ENCODE results near the gene SLIT3.

SLIT3 gene

GRCh38 chr5:168979135-168979534 lies 321.8 kb downstream of the SLIT3 start (continued):
- TF ChIP-seq, protein P1, sequence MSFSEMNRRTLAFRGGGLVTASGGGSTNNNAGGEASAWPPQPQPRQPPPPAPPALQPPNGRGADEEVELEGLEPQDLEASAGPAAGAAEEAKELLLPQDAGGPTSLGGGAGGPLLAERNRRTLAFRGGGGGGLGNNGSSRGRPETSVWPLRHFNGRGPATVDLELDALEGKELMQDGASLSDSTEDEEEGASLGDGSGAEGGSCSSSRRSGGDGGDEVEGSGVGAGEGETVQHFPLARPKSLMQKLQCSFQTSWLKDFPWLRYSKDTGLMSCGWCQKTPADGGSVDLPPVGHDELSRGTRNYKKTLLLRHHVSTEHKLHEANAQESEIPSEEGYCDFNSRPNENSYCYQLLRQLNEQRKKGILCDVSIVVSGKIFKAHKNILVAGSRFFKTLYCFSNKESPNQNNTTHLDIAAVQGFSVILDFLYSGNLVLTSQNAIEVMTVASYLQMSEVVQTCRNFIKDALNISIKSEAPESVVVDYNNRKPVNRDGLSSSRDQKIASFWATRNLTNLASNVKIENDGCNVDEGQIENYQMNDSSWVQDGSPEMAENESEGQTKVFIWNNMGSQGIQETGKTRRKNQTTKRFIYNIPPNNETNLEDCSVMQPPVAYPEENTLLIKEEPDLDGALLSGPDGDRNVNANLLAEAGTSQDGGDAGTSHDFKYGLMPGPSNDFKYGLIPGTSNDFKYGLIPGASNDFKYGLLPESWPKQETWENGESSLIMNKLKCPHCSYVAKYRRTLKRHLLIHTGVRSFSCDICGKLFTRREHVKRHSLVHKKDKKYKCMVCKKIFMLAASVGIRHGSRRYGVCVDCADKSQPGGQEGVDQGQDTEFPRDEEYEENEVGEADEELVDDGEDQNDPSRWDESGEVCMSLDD (tag by site-specific recombination; IDR thresholded peaks at IDR 0.05) = no peak
- TF ChIP-seq ZNF133 (tag by site-specific recombination; IDR thresholded peaks at IDR 0.05) (no peak), ZNF280D (tag by site-specific recombination; IDR thresholded peaks at IDR 0.05) (no peak), ZNF324 (tag by site-specific recombination; IDR thresholded peaks at IDR 0.05) (no peak), KLF9 (tag by site-specific recombination; IDR thresholded peaks at IDR 0.05; ENCODE audit: low read depth) (no peak), ZBTB8A (tag by site-specific recombination; IDR thresholded peaks at IDR 0.05) (no peak), ZNF544 (tag by site-specific recombination; IDR thresholded peaks at IDR 0.05) (no peak), ZNF529 (tag by site-specific recombination; IDR thresholded peaks at IDR 0.05; ENCODE audit: insufficient replicate concordance) (no peak), ZNF777 (tag by site-specific recombination; IDR thresholded peaks at IDR 0.05; ENCODE audit: borderline replicate concordance) (no peak), ZSCAN16 (tag by site-specific recombination; IDR thresholded peaks at IDR 0.05) (no peak), ZNF776 (tag by site-specific recombination; IDR thresholded peaks at IDR 0.05; ENCODE audit: borderline replicate concordance) (no peak), ZNF292 (tag by site-specific recombination; IDR thresholded peaks at IDR 0.05; ENCODE audit: borderline replicate concordance, low read depth) (no peak), ZNF391 (tag by site-specific recombination; IDR thresholded peaks at IDR 0.05; ENCODE audit: borderline replicate concordance, low read depth) (no peak)

GRCh38 chr5:168978500-168978899 lies 322.4 kb downstream of the SLIT3 start:
- Histone ChIP-seq H3K4me3 (ENCODE audit: low read depth, low read length) (no peak overlapping the region), H3K4me1 (ENCODE audit: control insufficient read depth, insufficient read depth, low read length) (0 out of 2 replicates have a peak, but pooled peaks cover 4% of the 10 kb centered on the region), H3K27ac (ENCODE audit: extremely low read depth, low read depth, low read length) (no peak overlapping the region), H3K36me3 (ENCODE audit: control insufficient read depth in 2 of 2, insufficient read depth in 1 of 2, low read length in 2 of 2) (no peaks in the 10 kb centered on the region), H3K9me3 (ENCODE audit: control insufficient read depth, insufficient read depth, low read depth, low read length) (no peaks in the 10 kb centered on the region)
- no peak for TF ChIP-seq ZNF214 (tag by site-specific recombination; IDR thresholded peaks at IDR 0.05; ENCODE audit: borderline replicate concordance)
- no peak for TF ChIP-seq ZNF292 (tag by site-specific recombination; IDR thresholded peaks at IDR 0.05; ENCODE audit: borderline replicate concordance, low read depth)
- TF ChIP-seq ZNF335 (tag by site-specific recombination; conservative IDR thresholded peaks at IDR 0.05) = no peak
- POLR2A ChIA-PET = no interaction called here
- CTCF ChIA-PET = interaction anchor here (0.6 to 1.9 kb wide), 2 partner anchors 9 to 1087 kb away, joined by 3 to 13 read pairs; no protein-coding TSS in a partner anchor

- H3K4me1 ChIP-seq (ENCODE audit: control insufficient read depth, insufficient read depth, low read length) = 0 out of 2 replicates have a peak, but pooled peaks cover 4% of the 10 kb centered on the region
- TF ChIP-seq ZNF121 (tag by site-specific recombination; IDR thresholded peaks at IDR 0.05) (no peak), ZNF701 (tag by site-specific recombination; IDR thresholded peaks at IDR 0.05) (no peak), KLF17 (tag by site-specific recombination; IDR thresholded peaks at IDR 0.05) (peak; percentile 78), ZNF184 (tag by site-specific recombination; IDR thresholded peaks at IDR 0.05) (no peak), ZNF837 (tag by site-specific recombination; IDR thresholded peaks at IDR 0.05) (no peak), ZNF274 (IDR thresholded peaks at IDR 0.05; ENCODE audit: low read length) (no peak), ZNF274 (tag by site-specific recombination; IDR thresholded peaks at IDR 0.05; ENCODE audit: borderline replicate concordance) (no peak), ZNF341 (tag by site-specific recombination; IDR thresholded peaks at IDR 0.05; ENCODE audit: low read depth) (no peak), ZNF155 (tag by site-specific recombination; IDR thresholded peaks at IDR 0.05) (no peak), MYNN (tag by site-specific recombination; IDR thresholded peaks at IDR 0.05; ENCODE audit: borderline replicate concordance) (no peak), KLF1 (tag by site-specific recombination; IDR thresholded peaks at IDR 0.05) (0 out of 2 replicates have a peak, but pooled peaks have one; percentile 15)
- TF ChIP-seq, protein P2, sequence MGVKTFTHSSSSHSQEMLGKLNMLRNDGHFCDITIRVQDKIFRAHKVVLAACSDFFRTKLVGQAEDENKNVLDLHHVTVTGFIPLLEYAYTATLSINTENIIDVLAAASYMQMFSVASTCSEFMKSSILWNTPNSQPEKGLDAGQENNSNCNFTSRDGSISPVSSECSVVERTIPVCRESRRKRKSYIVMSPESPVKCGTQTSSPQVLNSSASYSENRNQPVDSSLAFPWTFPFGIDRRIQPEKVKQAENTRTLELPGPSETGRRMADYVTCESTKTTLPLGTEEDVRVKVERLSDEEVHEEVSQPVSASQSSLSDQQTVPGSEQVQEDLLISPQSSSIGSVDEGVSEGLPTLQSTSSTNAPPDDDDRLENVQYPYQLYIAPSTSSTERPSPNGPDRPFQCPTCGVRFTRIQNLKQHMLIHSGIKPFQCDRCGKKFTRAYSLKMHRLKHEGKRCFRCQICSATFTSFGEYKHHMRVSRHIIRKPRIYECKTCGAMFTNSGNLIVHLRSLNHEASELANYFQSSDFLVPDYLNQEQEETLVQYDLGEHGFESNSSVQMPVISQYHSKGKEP (tag by site-specific recombination; IDR thresholded peaks at IDR 0.05) = no peak
- no peak overlapping the region for H3K27ac ChIP-seq (ENCODE audit: extremely low read depth, low read depth, low read length)
- no peaks in the 10 kb centered on the region for H3K9me3 ChIP-seq (ENCODE audit: control insufficient read depth, insufficient read depth, low read depth, low read length)
- no peak overlapping the region for H3K4me3 ChIP-seq (ENCODE audit: low read depth, low read length)
- ChIA-PET POLR2A (no interaction called here), CTCF (interaction anchor here (1.9 kb wide), 1 partner anchor 10 kb away, joined by 13 read pairs; no protein-coding TSS in a partner anchor)
- no peaks in the 10 kb centered on the region for H3K36me3 ChIP-seq (ENCODE audit: control insufficient read depth in 2 of 2, insufficient read depth in 1 of 2, low read length in 2 of 2)
Observed at GRCh38 chr5:168978015-168978414, 322.9 kb downstream of the SLIT3 start.
